HepG2 (cell line): ENCODE results near the gene TNFSF10. TPM values are rescaled to one million over a fixed set of nuclear protein-coding genes. Genes with fewer than 3 reads are reported as not detected.

ENCODE experiments used
- ATAC-seq: fragments of 200-7000 bp; cut with Tn5 transposase; 3 replicates; pipeline ENCODE4 v1.9.1; 2020; ENCODE audit warnings: mild to moderate bottlenecking, moderate library complexity
- BruUV-seq: library from RNA; stranded (reverse); fragments of 400-500 nt; replicated peaks from 2 replicates; lab custom pipeline; 2021; lab: Mats Ljungman, UMichigan
- CTCF ChIA-PET: fragments of 300-600 bp; formaldehyde crosslinking; extraction: SDS; loops from one replicate; lab custom pipeline; 2021; ENCODE audit warnings: low total read pairs, inconsistent platforms, low intra/inter-chr PET ratio; lab: Yijun Ruan, JAX
- POLR2A ChIA-PET: fragments of 350-600 bp; sonication (Branson Sonifier 250); formaldehyde crosslinking; loops from one replicate; lab custom pipeline; 2020; ENCODE audit warnings: antibody characterized with exemption, inconsistent platforms; lab: Yijun Ruan, JAX
- DNase-seq: peaks from one replicate; pipeline ENCODE4 v3.0.0-alpha.2; 2015; ENCODE audit warnings: low spot score
- FAIRE-seq: peaks from 3 replicates; lab custom pipeline; 2011; peaks lifted over from hg19 to GRCh38; lab: Jason Lieb, UNC
- H2AFZ ChIP-seq: one replicate; pipeline ENCODE4 v1.6.1; 2011; ENCODE audit warnings: low read length, inconsistent platforms
- H3K27ac ChIP-seq: fragments of 300-600 bp; 3 replicates; pipeline ENCODE4 v1.8.0; 2011; ENCODE audit warnings: mixed run types, mild to moderate bottlenecking, mixed read lengths, low read length, inconsistent platforms; ENCODE audit not compliant: insufficient read depth; ENCODE audit errors: extremely low read length
- H3K27me3 ChIP-seq, 2 experiments: fragments of 200-600 bp in 1 of 2; 2 replicates in 1 of 2; 3 replicates in 1 of 2; pipeline versions ENCODE4 v1.6.0 to v1.8.0; 2011; ENCODE audit warnings: low read length in 2 of 2, mild to moderate bottlenecking in 2 of 2, moderate library complexity in 2 of 2, inconsistent platforms in 1 of 2; ENCODE audit not compliant: insufficient read depth in 2 of 2, control insufficient read depth in 1 of 2
- H3K36me3 ChIP-seq, 2 experiments: fragments of 200-600 bp in 1 of 2; replicated peaks in 1 of 2; 2 replicates in 1 of 2; 3 replicates in 1 of 2; pipeline versions ENCODE4 v1.5.1 to v1.8.0; 2011; ENCODE audit warnings: low read length in 2 of 2, inconsistent platforms in 1 of 2; ENCODE audit not compliant: insufficient read depth in 2 of 2, control insufficient read depth in 1 of 2
- H3K4me1 ChIP-seq: 2 replicates; pipeline ENCODE4 v1.5.1; 2012; ENCODE audit warnings: low read length, inconsistent platforms; ENCODE audit not compliant: insufficient read depth
- H3K4me2 ChIP-seq: 2 replicates; pipeline ENCODE4 v1.6.0; 2011; ENCODE audit warnings: low read depth, low read length, inconsistent platforms
- H3K4me3 ChIP-seq, 3 experiments: fragments of 200-600 bp in 1 of 3; sonication (generic), shearing (Covaris generic) in 1 of 3; replicated peaks in 1 of 3; 2 replicates each; pipeline ENCODE4 v1.5.1; 2011 to 2016; ENCODE audit warnings: low read length in 3 of 3, inconsistent platforms in 2 of 3, low read depth in 2 of 3, mild to moderate bottlenecking in 2 of 3, control low read depth in 1 of 3, mixed read lengths in 1 of 3; ENCODE audit not compliant: insufficient read depth in 1 of 3
- H3K79me2 ChIP-seq: one replicate; pipeline ENCODE4 v1.6.1; 2011; ENCODE audit warnings: low read length, inconsistent platforms; ENCODE audit not compliant: insufficient read depth
- H3K9ac ChIP-seq: 2 replicates; pipeline ENCODE4 v1.6.0; 2011; ENCODE audit warnings: mild to moderate bottlenecking, low read depth, low read length, inconsistent platforms; ENCODE audit not compliant: insufficient read depth
- H3K9me3 ChIP-seq: 2 replicates; pipeline ENCODE4 v1.5.1; 2012; ENCODE audit warnings: mild to moderate bottlenecking, low read length
- H4K20me1 ChIP-seq: 2 replicates; pipeline ENCODE4 v1.6.0; 2011; ENCODE audit warnings: inconsistent platforms, mild to moderate bottlenecking, low read length, moderate library complexity; ENCODE audit not compliant: insufficient read depth
- RBAK ChIP-seq: sonication (generic); formaldehyde crosslinking; IDR thresholded peaks from 2 replicates; pipeline ENCODE4 v1.5.1; 2020; ENCODE audit warnings: mild to moderate bottlenecking, missing genetic modification reagents
- ZBTB10 ChIP-seq: sonication (generic); formaldehyde crosslinking; IDR thresholded peaks from 2 replicates; pipeline ENCODE4 v1.4.0; 2020; ENCODE audit warnings: missing genetic modification reagents, borderline replicate concordance
- ZFP36L2 ChIP-seq: sonication (generic); formaldehyde crosslinking; IDR thresholded peaks from 2 replicates; pipeline ENCODE4 v1.4.0; 2020; ENCODE audit warnings: missing genetic modification reagents
- ZNF451 ChIP-seq: sonication (generic); formaldehyde crosslinking; IDR thresholded peaks from 2 replicates; pipeline ENCODE4 v1.5.0; 2020; ENCODE audit warnings: mild to moderate bottlenecking, missing genetic modification reagents
- WGBS: methylation state at CpG from one replicate; pipeline ENCODE4 v1.1.6; 2017; ENCODE audit warnings: low lambda C conversion rate; 5-methylcytosine and 5-hydroxymethylcytosine counted together
- in situ Hi-C: cut with HindIII; loops from 2 replicates; pipeline ENCODE4 v1.10.0; 2017; ENCODE audit warnings: low pct_unique_long_range_greater_than_20kb; ENCODE audit not compliant: extremely low pct_ligation_motif_present
- intact Hi-C: fragments of 100-400 bp; cut with micrococcal nuclease; formaldehyde crosslinking; loops from one replicate; pipeline ENCODE4 v1.10.0; 2022; ENCODE audit not compliant: unreplicated experiment
- polyA plus RNA-seq, 8 experiments: library from polyadenylated mRNA; depleted of rRNA in 3 of 8; stranded (reverse) in 7 of 8; unstranded in 1 of 8; fragments of >200 nt; fragmentation: Illumina TruSeq in 4 of 8; extraction: Trizol in 4 of 8; gene quantifications; 2 replicates each; pipeline versions ENCODE4 v1.2.1 to v1.2.3, GENCODE V29; 2011 to 2016; ENCODE audit warnings: low read depth in 4 of 8, missing spikeins in 1 of 8, mixed read lengths in 1 of 8; ENCODE audit not compliant: insufficient read depth in 1 of 8
- total RNA-seq, 5 experiments: library from RNA; depleted of rRNA; stranded (reverse); fragments of >200 nt; fragmentation: Illumina TruSeq; extraction: Trizol; gene quantifications; 2 replicates each; pipeline ENCODE4 v1.2.3, GENCODE V29; 2016; ENCODE audit warnings: low read depth in 1 of 5

TNFSF10 gene
- total and polyA plus RNA-seq, 2 of the 13 experiments (the other 11 are each of a cell fraction or from before 2014, with no cell fraction given), result 8.4 to 9.9 TPM

GRCh38 chr3:172530101-172530561, 6.9 kb upstream of the TNFSF10 start:
- FAIRE-seq (no peak), DNase-seq (no peak), ATAC-seq (peak; percentile 60)
- no TSS peak for BruUV-seq
- no peaks in the 10 kb centered on the region for H3K27me3 ChIP-seq
- in situ Hi-C loops (no loop called here), intact Hi-C loops (loop anchor here (1.0 kb wide), 1 partner anchor 115 kb away; no protein-coding TSS in a partner anchor)
- H3K4me2 ChIP-seq, result no peak overlapping the region
- no peak for TF ChIP-seq ZBTB10 (CRISPR knock-in tag)
- 0 out of 2 replicates have a peak, but pooled peaks have one; percentile 43 for TF ChIP-seq RBAK (CRISPR knock-in tag)
- CTCF ChIA-PET, result no interaction called here
- WGBS, result 50% methylated on average over 2 of the region's 2 CpGs
- peak overlapping the region; percentile 70 for H2AFZ ChIP-seq
- H4K20me1 ChIP-seq, result no peaks in the 10 kb centered on the region
- no peak overlapping the region for H3K27ac ChIP-seq
- no peak overlapping the region for H3K9ac ChIP-seq
- no peaks in the 10 kb centered on the region for H3K9me3 ChIP-seq
- H3K4me1 ChIP-seq, result peaks cover 9% of the 10 kb centered on the region; the same call in 1 of the 2 replicates
- no peaks in the 10 kb centered on the region for H3K36me3 ChIP-seq
- POLR2A ChIA-PET, result interaction anchor here (1.2 kb wide), 1 partner anchor 71 kb away, joined by 3 read pairs; no protein-coding TSS in a partner anchor
- no peaks in the 10 kb centered on the region for H3K79me2 ChIP-seq
- no peak overlapping the region for H3K4me3 ChIP-seq

DNA sequence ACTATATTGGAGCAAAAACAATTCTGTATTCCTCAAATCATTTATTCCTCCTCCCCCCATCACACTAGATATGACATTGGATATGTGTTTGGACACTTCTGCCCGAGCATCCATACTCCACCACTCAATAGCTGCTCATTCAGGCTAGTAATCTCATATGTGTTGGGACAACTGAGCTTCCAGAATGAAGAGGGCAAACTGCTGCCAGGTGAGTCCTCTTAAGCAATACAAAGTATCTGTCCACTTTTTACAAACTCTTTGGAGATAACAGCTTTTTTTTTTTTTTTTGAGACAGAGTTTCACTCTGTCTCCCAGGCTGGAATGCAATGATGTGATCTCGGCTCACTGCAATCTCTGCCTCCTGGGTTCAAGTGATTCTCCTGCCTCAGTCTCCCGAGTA, 5.4 kb upstream of the TNFSF10 start:
- H3K9ac ChIP-seq, result no peak overlapping the region
- ChIA-PET POLR2A (no interaction called here), CTCF (no interaction called here)
- no peak overlapping the region for H3K4me2 ChIP-seq
- BruUV-seq, result no TSS peak
- peaks cover 20% of the 10 kb centered on the region for H3K4me1 ChIP-seq
- in situ Hi-C loops, result no loop called here
- no peaks in the 10 kb centered on the region for H3K79me2 ChIP-seq
- ATAC-seq, result no peak
- H3K4me3 ChIP-seq, result no peak overlapping the region
- intact Hi-C loops, result no loop called here
- no peaks in the 10 kb centered on the region for H4K20me1 ChIP-seq
- WGBS, result 9% methylated on average over 3 of the region's 3 CpGs
- no peak overlapping the region for H2AFZ ChIP-seq
- H3K27me3 ChIP-seq, result no peaks in the 10 kb centered on the region
- DNase-seq, result no peak
- no peaks in the 10 kb centered on the region for H3K9me3 ChIP-seq
- H3K27ac ChIP-seq, result no peak overlapping the region
- FAIRE-seq, result no peak
- no peaks in the 10 kb centered on the region for H3K36me3 ChIP-seq
- TF ChIP-seq ZFP36L2 (CRISPR knock-in tag) (no peak), ZNF451 (CRISPR knock-in tag) (no peak)
